Keratinocyte (primary cell): Measurements from ENCODE around the gene RAVER1. TPM values are rescaled to one million over a fixed set of nuclear protein-coding genes. Genes with fewer than 3 reads are reported as not detected.

Experiments
- DNase-seq: peaks from one replicate; pipeline ENCODE4 v3.0.0-alpha.2; 2011; ENCODE audit warnings: low read depth, missing footprints, low spot score
- FAIRE-seq: peaks from 2 replicates; lab custom pipeline; 2011; peaks lifted over from hg19 to GRCh38; lab: Jason Lieb, UNC
- H2AFZ ChIP-seq: 2 replicates; pipeline ENCODE4 v1.6.0; 2012; ENCODE audit warnings: low read length, control low read depth, inconsistent platforms; ENCODE audit not compliant: control insufficient read depth
- H3K27ac ChIP-seq: 2 replicates; pipeline ENCODE4 v1.5.1; 2011; ENCODE audit warnings: low read length; ENCODE audit not compliant: control insufficient read depth, insufficient read depth
- H3K27me3 ChIP-seq: 3 replicates; pipeline ENCODE4 v1.6.0; 2011; ENCODE audit warnings: low read length; ENCODE audit not compliant: control insufficient read depth, insufficient read depth; ENCODE audit errors: extremely low read depth
- H3K36me3 ChIP-seq, 2 experiments: 2 replicates in 1 of 2; 3 replicates in 1 of 2; pipeline ENCODE4 v1.5.1; 2011; ENCODE audit warnings: low read length in 2 of 2, mild to moderate bottlenecking in 1 of 2; ENCODE audit not compliant: control insufficient read depth in 2 of 2, insufficient read depth in 2 of 2; ENCODE audit errors: extremely low read depth in 1 of 2
- H3K4me1 ChIP-seq: 3 replicates; pipeline ENCODE4 v1.5.1; 2011; ENCODE audit warnings: low read length; ENCODE audit not compliant: control insufficient read depth, insufficient read depth; ENCODE audit errors: extremely low read depth
- H3K4me2 ChIP-seq: 3 replicates; pipeline ENCODE4 v1.6.0; 2011; ENCODE audit warnings: low read depth, low read length; ENCODE audit not compliant: control insufficient read depth, insufficient read depth; ENCODE audit errors: extremely low read depth
- H3K4me3 ChIP-seq, 3 experiments: fragments of 200-600 bp in 1 of 3; sonication (generic) in 1 of 3; 2 replicates in 2 of 3; 3 replicates in 1 of 3; pipeline ENCODE4 v1.5.1; 2011 to 2016; ENCODE audit warnings: low read length in 3 of 3, mild to moderate bottlenecking in 3 of 3, control low read depth in 2 of 3, inconsistent platforms in 1 of 3, low read depth in 1 of 3, mixed read lengths in 1 of 3, mixed run types in 1 of 3, moderate library complexity in 1 of 3; ENCODE audit not compliant: control insufficient read depth in 2 of 3, insufficient read depth in 2 of 3; ENCODE audit errors: extremely low read depth in 1 of 3
- H3K79me2 ChIP-seq: 2 replicates; pipeline ENCODE4 v1.6.0; 2012; ENCODE audit warnings: low read length; ENCODE audit not compliant: control insufficient read depth, insufficient read depth
- H3K9ac ChIP-seq: 3 replicates; pipeline ENCODE4 v1.6.0; 2011; ENCODE audit warnings: low read length; ENCODE audit not compliant: control insufficient read depth, insufficient read depth; ENCODE audit errors: extremely low read depth
- H3K9me1 ChIP-seq: 3 replicates; pipeline ENCODE4 v1.6.0; 2011; ENCODE audit warnings: low read length; ENCODE audit not compliant: control insufficient read depth, insufficient read depth; ENCODE audit errors: extremely low read depth
- H3K9me3 ChIP-seq: 2 replicates; pipeline ENCODE4 v1.5.1; 2012; ENCODE audit warnings: low read depth, low read length; ENCODE audit not compliant: control insufficient read depth
- H4K20me1 ChIP-seq: 3 replicates; pipeline ENCODE4 v1.6.0; 2011; ENCODE audit warnings: low read length; ENCODE audit not compliant: control insufficient read depth, insufficient read depth; ENCODE audit errors: extremely low read depth
- EZH2 ChIP-seq: IDR thresholded peaks from one replicate; pipeline ENCODE4 v1.6.1; 2012; ENCODE audit warnings: inconsistent platforms, mild to moderate bottlenecking, low read length, moderate library complexity
- dilution Hi-C: fragments of 300-500 bp; cut with MboI; formaldehyde crosslinking; loops from one replicate; pipeline ENCODE4 v1.7.0; 2020; ENCODE audit warnings: low sequenced_read_pairs; ENCODE audit not compliant: extremely low pct_ligation_motif_present
- polyA plus RNA-seq, 5 experiments: library from polyadenylated mRNA; depleted of rRNA in 3 of 5; stranded (reverse) in 3 of 5; stranded (forward) in 1 of 5; unstranded in 1 of 5; fragments of >200 nt; gene quantifications; 1 replicate in 1 of 5; 2 replicates in 3 of 5; 3 replicates in 1 of 5; pipeline versions ENCODE4 v1.2.1 to v1.2.3, GENCODE V29; 2011 to 2012; ENCODE audit warnings: missing spikeins in 2 of 5, low read depth in 1 of 5, low replicate concordance in 1 of 5
- TF ChIP-seq, protein P1 (sequence below), 3 experiments: IDR thresholded peaks in 1 of 3; conservative IDR thresholded peaks in 1 of 3; optimal IDR thresholded peaks in 1 of 3; 2 replicates in 2 of 3; 3 replicates in 1 of 3; pipeline versions ENCODE3 to v1.5.1; 2011; ENCODE audit warnings: low read length in 3 of 3, mild to moderate bottlenecking in 3 of 3, moderate library complexity in 2 of 3, control low read depth in 1 of 3, inconsistent platforms in 1 of 3; ENCODE audit not compliant: insufficient read depth in 2 of 3; ENCODE audit errors: extremely low read depth in 1 of 3

The RAVER1 gene
- polyA plus RNA-seq, 1 donor (not counting 4 experiments of a cell fraction or from before 2014, with no cell fraction given), result 0.84 TPM

DNA sequence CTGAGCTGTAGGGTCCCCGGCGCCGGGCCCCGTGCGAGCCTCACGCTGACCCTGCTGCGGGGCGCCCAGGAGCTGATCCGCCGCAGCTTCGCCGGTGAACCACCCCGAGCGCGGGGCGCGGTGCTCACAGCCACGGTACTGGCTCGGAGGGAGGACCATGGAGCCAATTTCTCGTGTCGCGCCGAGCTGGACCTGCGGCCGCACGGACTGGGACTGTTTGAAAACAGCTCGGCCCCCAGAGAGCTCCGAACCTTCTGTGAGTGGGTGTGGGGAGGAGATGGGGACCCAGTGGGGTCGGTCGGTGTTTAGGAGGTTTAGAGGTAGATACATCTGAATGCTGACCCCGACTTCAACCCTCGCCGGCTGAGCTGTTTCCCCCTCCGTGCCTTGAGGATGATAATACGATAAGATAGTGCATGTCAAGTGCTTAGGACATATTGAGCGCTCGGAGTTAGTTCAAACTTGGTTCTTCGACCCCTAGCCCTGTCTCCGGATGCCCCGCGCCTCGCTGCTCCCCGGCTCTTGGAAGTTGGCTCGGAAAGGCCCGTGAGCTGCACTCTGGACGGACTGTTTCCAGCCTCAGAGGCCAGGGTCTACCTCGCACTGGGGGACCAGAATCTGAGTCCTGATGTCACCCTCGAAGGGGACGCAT lies 41.6 kb downstream of the RAVER1 start:
- Histone ChIP-seq H3K4me2 (peak overlapping the region; percentile 90), H3K4me3 (peak overlapping the region; percentile 31 to 66 (median 57)), H3K27me3 (peaks cover 88% of the 10 kb centered on the region), H3K27ac (no peak overlapping the region), H4K20me1 (no peaks in the 10 kb centered on the region), H3K36me3 (no peaks in the 10 kb centered on the region), H3K4me1 (peaks cover 27% of the 10 kb centered on the region), H3K9me1 (no peaks in the 10 kb centered on the region), H2AFZ (peak overlapping the region; percentile 56), H3K9me3 (no peaks in the 10 kb centered on the region), H3K79me2 (no peaks in the 10 kb centered on the region), H3K9ac (peak overlapping the region; percentile 28)
- DNase-seq (no peak), FAIRE-seq (no peak)
- dilution Hi-C loops, result no loop called here
- peak; percentile 33 for TF ChIP-seq EZH2
- TF ChIP-seq, protein P1, sequence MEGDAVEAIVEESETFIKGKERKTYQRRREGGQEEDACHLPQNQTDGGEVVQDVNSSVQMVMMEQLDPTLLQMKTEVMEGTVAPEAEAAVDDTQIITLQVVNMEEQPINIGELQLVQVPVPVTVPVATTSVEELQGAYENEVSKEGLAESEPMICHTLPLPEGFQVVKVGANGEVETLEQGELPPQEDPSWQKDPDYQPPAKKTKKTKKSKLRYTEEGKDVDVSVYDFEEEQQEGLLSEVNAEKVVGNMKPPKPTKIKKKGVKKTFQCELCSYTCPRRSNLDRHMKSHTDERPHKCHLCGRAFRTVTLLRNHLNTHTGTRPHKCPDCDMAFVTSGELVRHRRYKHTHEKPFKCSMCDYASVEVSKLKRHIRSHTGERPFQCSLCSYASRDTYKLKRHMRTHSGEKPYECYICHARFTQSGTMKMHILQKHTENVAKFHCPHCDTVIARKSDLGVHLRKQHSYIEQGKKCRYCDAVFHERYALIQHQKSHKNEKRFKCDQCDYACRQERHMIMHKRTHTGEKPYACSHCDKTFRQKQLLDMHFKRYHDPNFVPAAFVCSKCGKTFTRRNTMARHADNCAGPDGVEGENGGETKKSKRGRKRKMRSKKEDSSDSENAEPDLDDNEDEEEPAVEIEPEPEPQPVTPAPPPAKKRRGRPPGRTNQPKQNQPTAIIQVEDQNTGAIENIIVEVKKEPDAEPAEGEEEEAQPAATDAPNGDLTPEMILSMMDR (optimal IDR thresholded peaks at IDR 0.05 in 1 of 3, IDR thresholded peaks at IDR 0.05 in 1 of 3, conservative IDR thresholded peaks at IDR 0.05 in 1 of 3; ENCODE audit: extremely low read depth in 1 of 3, insufficient read depth in 2 of 3, low read length in 3 of 3), result no peak

DNA sequence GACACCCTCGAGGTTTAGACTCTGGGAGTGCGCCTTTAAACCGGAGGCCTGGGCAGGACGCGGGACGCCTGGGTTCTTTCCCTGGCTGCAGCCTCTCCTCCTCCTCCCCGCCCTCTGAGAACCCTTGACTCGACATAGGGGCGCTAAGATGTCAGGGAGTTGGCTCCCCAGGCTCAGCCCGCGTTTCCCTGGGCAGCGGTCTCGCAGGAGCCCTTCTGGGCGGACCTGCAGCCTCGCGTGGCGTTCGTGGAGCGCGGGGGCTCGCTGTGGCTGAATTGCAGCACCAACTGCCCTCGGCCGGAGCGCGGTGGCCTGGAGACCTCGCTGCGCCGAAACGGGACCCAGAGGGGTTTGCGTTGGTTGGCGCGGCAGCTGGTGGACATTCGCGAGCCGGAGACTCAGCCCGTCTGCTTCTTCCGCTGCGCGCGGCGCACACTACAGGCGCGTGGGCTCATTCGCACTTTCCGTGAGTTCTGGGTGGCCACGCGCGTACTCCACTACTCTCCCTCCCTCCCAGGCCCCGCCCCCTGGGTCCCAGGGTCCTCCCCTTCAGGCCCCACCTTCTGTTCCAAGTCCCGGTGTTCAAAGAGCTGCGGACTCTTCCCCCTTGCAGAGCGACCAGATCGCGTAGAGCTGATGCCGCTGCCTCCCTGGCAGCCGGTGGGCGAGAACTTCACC lies 42.3 kb downstream of the RAVER1 start:
- Histone ChIP-seq H3K27me3 (peaks cover 81% of the 10 kb centered on the region), H3K36me3 (no peaks in the 10 kb centered on the region), H3K27ac (no peak overlapping the region), H2AFZ (peak overlapping the region; percentile 56), H3K4me1 (peaks cover 34% of the 10 kb centered on the region), H3K79me2 (no peaks in the 10 kb centered on the region), H3K4me3 (peak overlapping the region; percentile 31 to 66 (median 57)), H3K9ac (peak overlapping the region; percentile 28), H4K20me1 (no peaks in the 10 kb centered on the region), H3K9me3 (no peaks in the 10 kb centered on the region), H3K4me2 (peak overlapping the region; percentile 90), H3K9me1 (no peaks in the 10 kb centered on the region)
- dilution Hi-C loops, result no loop called here
- no peak for FAIRE-seq
- DNase-seq, result no peak
- TF ChIP-seq EZH2, result no peak
- TF ChIP-seq, protein P1 (optimal IDR thresholded peaks at IDR 0.05 in 1 of 3, IDR thresholded peaks at IDR 0.05 in 1 of 3, conservative IDR thresholded peaks at IDR 0.05 in 1 of 3; ENCODE audit: extremely low read depth in 1 of 3, insufficient read depth in 2 of 3, low read length in 3 of 3), result no peak
